Ovary (tissue), 3 donors: ENCODE measurements around the gene WDR86.

Experiments
- EP300 ChIP-seq: sonication (generic); formaldehyde crosslinking; IDR thresholded peaks from one replicate; pipeline ENCODE4 v1.6.1; 2017; ENCODE audit warnings: antibody characterized with exemption
- POLR2A ChIP-seq: fragments of 450-650 bp; IDR thresholded peaks from one replicate; pipeline ENCODE4 v1.6.1; 2017; ENCODE audit warnings: antibody characterized with exemption, mild to moderate bottlenecking, moderate library complexity
- TF ChIP-seq, protein P1 (sequence below), 3 donors: fragments of 450-650 bp in 2 of 3; fragments of 200-600 bp in 1 of 3; IDR thresholded peaks; one replicate each; pipeline versions ENCODE4 v1.5.1 to v1.8.0; 2016 to 2022; ENCODE audit warnings: antibody characterized with exemption in 3 of 3, mild to moderate bottlenecking in 1 of 3
- donor health status: DM: no; HTN: no; CAD: no.

DNA sequence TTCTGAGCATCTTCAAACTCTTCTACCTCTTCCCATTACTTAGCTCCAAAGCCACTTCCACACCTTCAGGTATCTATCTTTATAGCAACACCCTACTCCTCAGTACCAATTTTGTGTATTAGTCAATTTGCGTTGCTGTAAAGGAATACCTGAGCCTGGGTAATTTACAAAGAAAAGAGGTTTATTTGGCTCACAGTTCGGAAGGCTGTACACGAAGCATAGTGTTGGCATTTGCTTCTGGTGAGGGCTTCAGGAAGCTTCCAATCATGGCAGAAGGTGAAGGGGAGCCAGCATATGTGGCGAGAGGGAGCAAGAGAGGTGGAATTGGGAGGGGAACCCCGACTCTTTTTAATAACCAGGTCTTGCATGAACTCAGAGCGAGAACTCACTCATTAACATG is 47.7 kb upstream of the WDR86 start:
- TF ChIP-seq POLR2A (no peak), EP300 (no peak)
- TF ChIP-seq, protein P1, sequence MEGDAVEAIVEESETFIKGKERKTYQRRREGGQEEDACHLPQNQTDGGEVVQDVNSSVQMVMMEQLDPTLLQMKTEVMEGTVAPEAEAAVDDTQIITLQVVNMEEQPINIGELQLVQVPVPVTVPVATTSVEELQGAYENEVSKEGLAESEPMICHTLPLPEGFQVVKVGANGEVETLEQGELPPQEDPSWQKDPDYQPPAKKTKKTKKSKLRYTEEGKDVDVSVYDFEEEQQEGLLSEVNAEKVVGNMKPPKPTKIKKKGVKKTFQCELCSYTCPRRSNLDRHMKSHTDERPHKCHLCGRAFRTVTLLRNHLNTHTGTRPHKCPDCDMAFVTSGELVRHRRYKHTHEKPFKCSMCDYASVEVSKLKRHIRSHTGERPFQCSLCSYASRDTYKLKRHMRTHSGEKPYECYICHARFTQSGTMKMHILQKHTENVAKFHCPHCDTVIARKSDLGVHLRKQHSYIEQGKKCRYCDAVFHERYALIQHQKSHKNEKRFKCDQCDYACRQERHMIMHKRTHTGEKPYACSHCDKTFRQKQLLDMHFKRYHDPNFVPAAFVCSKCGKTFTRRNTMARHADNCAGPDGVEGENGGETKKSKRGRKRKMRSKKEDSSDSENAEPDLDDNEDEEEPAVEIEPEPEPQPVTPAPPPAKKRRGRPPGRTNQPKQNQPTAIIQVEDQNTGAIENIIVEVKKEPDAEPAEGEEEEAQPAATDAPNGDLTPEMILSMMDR (IDR thresholded peaks at IDR 0.05), result no peak
